ENCODE data around the gene GRK5. TPM values are rescaled to one million over a fixed set of nuclear protein-coding genes. Genes with fewer than 3 reads are reported as not detected.
A peak's percentile ranks its signal among the peaks of the same experiment; 100 is the strongest.

GRK5 gene
- total RNA-seq, 4 donors from 2014 or later: 43.5 to 61.7 (median 48.9) TPM

DNA sequence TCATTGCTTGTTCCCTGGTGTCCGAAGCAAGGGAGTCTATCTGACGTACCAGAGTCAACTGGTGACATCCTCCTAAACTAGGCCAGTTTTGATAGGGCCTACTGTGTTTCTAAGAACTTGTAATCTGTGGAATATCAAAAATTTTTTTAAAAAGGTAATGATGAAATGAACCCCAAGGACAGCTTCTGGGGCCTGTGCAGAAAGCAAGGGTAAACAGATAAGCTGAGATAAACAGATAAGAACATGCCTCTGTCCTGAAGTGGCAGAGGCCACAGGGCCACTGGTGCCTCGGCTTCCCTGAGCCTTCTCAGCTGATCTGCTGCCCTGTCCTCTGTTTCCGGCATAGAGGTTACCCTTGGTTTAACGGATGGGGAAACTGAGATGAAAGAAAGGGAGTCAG lies 8.8 kb downstream of the GRK5 start:
- 71 to 73% methylated on average over 5 of the region's 5 CpGs for WGBS, 2 donors
- Histone ChIP-seq H3K4me1 (peaks cover 0 to 85% (median 23%) of the 10 kb centered on the region in 4 donors), H3K27ac (peak overlapping the region in 2 of 4 donors; percentile 8 to 25), H3K27me3 (no peaks in the 10 kb centered on the region), H3K4me3 (no peak overlapping the region), H3K36me3 (no peaks in the 10 kb centered on the region), H3K9me3 (no peaks in the 10 kb centered on the region)
- TF ChIP-seq EP300 (IDR thresholded peaks at IDR 0.05): no peak
- no peak for TF ChIP-seq CTCF (IDR thresholded peaks at IDR 0.05)
- TF ChIP-seq POLR2A (IDR thresholded peaks at IDR 0.05): no peak
- no peak for DNase-seq (ENCODE audit: low spot score in 2 of 2)

- no peaks in the 10 kb centered on the region for H3K36me3 ChIP-seq
- no peak for DNase-seq (ENCODE audit: low spot score in 2 of 2)
- H3K4me1 ChIP-seq: peaks cover 0 to 85% (median 30%) of the 10 kb centered on the region in 4 donors
- peak overlapping the region in 2 of 4 donors; percentile 8 to 11 for H3K27ac ChIP-seq
- no peaks in the 10 kb centered on the region for H3K27me3 ChIP-seq
- H3K4me3 ChIP-seq: no peak overlapping the region
- TF ChIP-seq CTCF (IDR thresholded peaks at IDR 0.05) (no peak), EP300 (IDR thresholded peaks at IDR 0.05) (peak in 1 of 2 donors; percentile 11), POLR2A (IDR thresholded peaks at IDR 0.05) (no peak)
- WGBS, 2 donors: 89 to 100% methylated on average over 8 to 9 of the region's 9 CpGs
- H3K9me3 ChIP-seq: no peaks in the 10 kb centered on the region
Measured at GRCh38 chr10:119217401-119217800, 10.0 kb downstream of the GRK5 start.

DNA sequence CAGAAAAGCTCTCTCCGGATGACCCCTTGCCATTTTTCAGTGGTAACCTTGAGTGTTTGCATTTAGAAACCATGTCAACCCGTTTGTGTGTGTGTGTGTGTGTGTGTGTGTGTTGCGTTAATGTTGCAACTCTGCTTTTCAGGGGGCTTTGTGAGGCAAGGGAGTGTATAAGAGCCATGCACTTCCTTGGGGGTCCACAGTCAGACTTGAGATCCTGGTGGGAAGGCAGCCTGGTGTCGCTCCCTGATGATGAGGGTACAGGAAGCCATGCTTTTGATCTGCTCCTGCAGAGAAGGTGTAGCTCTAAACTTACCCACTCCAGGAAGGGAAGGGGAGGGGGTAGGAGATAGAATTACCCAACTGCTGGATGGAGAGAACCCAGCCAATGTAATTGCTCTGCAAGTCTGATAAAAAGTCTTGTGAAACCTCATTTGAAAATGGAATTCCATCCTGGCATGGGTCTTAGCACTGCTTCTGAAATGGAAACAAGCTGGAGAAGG lies 10.7 kb downstream of the GRK5 start:
- no peaks in the 10 kb centered on the region for H3K9me3 ChIP-seq
- H3K36me3 ChIP-seq: no peaks in the 10 kb centered on the region
- TF ChIP-seq EP300 (IDR thresholded peaks at IDR 0.05) (peak in 1 of 2 donors; percentile 40), POLR2A (IDR thresholded peaks at IDR 0.05) (no peak), CTCF (IDR thresholded peaks at IDR 0.05) (no peak)
- no peaks in the 10 kb centered on the region for H3K27me3 ChIP-seq
- H3K4me3 ChIP-seq: no peak overlapping the region
- no peak for DNase-seq (ENCODE audit: low spot score in 2 of 2)
- 70 to 73% methylated on average over 4 of the region's 4 CpGs for WGBS, 2 donors
- no peak overlapping the region for H3K27ac ChIP-seq
- peaks cover 0 to 85% (median 32%) of the 10 kb centered on the region in 4 donors for H3K4me1 ChIP-seq

DNA sequence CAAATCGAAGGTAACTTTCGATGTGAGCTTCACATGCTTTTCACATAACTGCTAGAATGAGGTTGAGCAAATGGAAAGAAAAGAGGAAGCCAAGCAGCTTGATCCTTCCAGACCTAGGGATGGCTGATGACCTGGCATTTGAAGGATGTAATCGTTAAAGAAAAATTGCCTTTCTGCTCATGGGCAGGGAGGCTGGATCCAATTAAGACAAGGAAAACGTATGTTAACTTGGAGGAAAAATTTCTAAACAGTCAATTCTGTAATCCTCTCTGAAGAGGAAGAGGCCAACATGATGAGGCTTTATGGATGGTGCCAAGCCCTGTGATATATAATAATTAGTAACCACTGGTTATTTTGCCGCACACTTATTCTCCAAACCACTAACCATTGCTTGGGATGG lies 12.5 kb downstream of the GRK5 start:
- no peak for DNase-seq (ENCODE audit: low spot score in 2 of 2)
- 73 to 83% methylated on average over 5 of the region's 5 CpGs for WGBS, 2 donors
- Histone ChIP-seq H3K36me3 (no peaks in the 10 kb centered on the region), H3K4me3 (no peak overlapping the region), H3K9me3 (no peaks in the 10 kb centered on the region), H3K27ac (peak overlapping the region in 2 of 4 donors; percentile 70 to 78), H3K27me3 (no peaks in the 10 kb centered on the region), H3K4me1 (peaks cover 0 to 87% (median 29%) of the 10 kb centered on the region in 4 donors)
- TF ChIP-seq CTCF (IDR thresholded peaks at IDR 0.05) (no peak), POLR2A (IDR thresholded peaks at IDR 0.05) (no peak), EP300 (IDR thresholded peaks at IDR 0.05) (no peak)

GRCh38 chr10:119221201-119221600 lies 13.8 kb downstream of the GRK5 start:
- H3K4me1 ChIP-seq: peaks cover 0 to 81% (median 29%) of the 10 kb centered on the region in 4 donors
- H3K4me3 ChIP-seq: no peak overlapping the region
- WGBS, 2 donors: 52 to 66% methylated on average over 4 of the region's 4 CpGs
- H3K9me3 ChIP-seq: no peaks in the 10 kb centered on the region
- H3K27me3 ChIP-seq: no peaks in the 10 kb centered on the region
- no peaks in the 10 kb centered on the region for H3K36me3 ChIP-seq
- DNase-seq (ENCODE audit: low spot score in 2 of 2): no peak
- H3K27ac ChIP-seq: peak overlapping the region in 3 of 4 donors; percentile 13 to 78 (median 70)
- TF ChIP-seq EP300 (IDR thresholded peaks at IDR 0.05): no peak
- no peak for TF ChIP-seq CTCF (IDR thresholded peaks at IDR 0.05)
- TF ChIP-seq POLR2A (IDR thresholded peaks at IDR 0.05): no peak

Data from tibial nerve (tissue), 4 donors.